Measurements from ENCODE around the gene ETV6. TPM values are rescaled to one million over a fixed set of nuclear protein-coding genes. Genes with fewer than 3 reads are reported as not detected.

ETV6 gene
- total and polyA plus RNA-seq, 2 of the 8 experiments (the other 6 are each of a cell fraction or from before 2014, with no cell fraction given) = 5.5 to 23.9 TPM

- no peak overlapping the region for H3K23ac ChIP-seq (ENCODE audit: insufficient read length)
- WGBS, 2 experiments (ENCODE audit: extremely low coverage in 1 of 2, insufficient coverage in 1 of 2, insufficient read length in 1 of 2, insufficient replicate concordance in 2 of 2, low coverage in 1 of 2, low lambda C conversion rate in 2 of 2, missing lambda C conversion rate in 1 of 2) = 91% methylated on average over 5 of the region's 5 CpGs; no CpG with 5 or more reads in 1 of the 2 experiments
- H3K27ac ChIP-seq (ENCODE audit: low read depth, low read length) = no peak overlapping the region
- CTCF ChIA-PET (ENCODE audit: partially characterized antibody) = interaction anchor here (0.6 to 2.2 kb wide), 5 partner anchors 10 to 1047 kb away, joined by 3 to 6 read pairs (median 4); no protein-coding TSS in a partner anchor
- H4K5ac ChIP-seq (ENCODE audit: insufficient read length, low read depth, low read length) = no peak overlapping the region
- H2BK15ac ChIP-seq (ENCODE audit: low read length) = no peak overlapping the region
- H3K9ac ChIP-seq (replicated peaks in 1 of 4; ENCODE audit: extremely low read depth in 1 of 4, low read depth in 3 of 4, low read length in 3 of 4) = no peak overlapping the region
- no peak overlapping the region for H3K14ac ChIP-seq (ENCODE audit: insufficient read length)
- no peaks in the 10 kb centered on the region for H3K27me3 ChIP-seq (replicated peaks in 1 of 4; ENCODE audit: control insufficient read depth in 3 of 4, extremely low read depth in 1 of 4, insufficient read depth in 3 of 4, low read length in 3 of 4)
- H3K23me2 ChIP-seq (ENCODE audit: low read depth, low read length) = peaks cover 2% of the 10 kb centered on the region; the same call in 1 of the 2 replicates
- H3K4me1 ChIP-seq (replicated peaks in 1 of 4; ENCODE audit: control insufficient read depth in 3 of 4, insufficient read depth in 4 of 4, low read length in 3 of 4) = peaks cover 9 to 23% (median 15%) of the 10 kb centered on the region in 4 experiments
- H3K79me2 ChIP-seq (ENCODE audit: control insufficient read depth in 1 of 2, insufficient read depth in 2 of 2, low read length in 2 of 2) = peaks cover 0 to 57% of the 10 kb centered on the region in 2 experiments; a peak in 3 of 4 replicates
- no peak overlapping the region for H4K8ac ChIP-seq (ENCODE audit: extremely low read depth, insufficient read depth, low read length)
- H3K56ac ChIP-seq (replicated peaks; ENCODE audit: insufficient read length, low read depth, low read length) = no peak overlapping the region
- peak overlapping the region; percentile 55; the same call in 1 of the 2 replicates for H2BK12ac ChIP-seq (ENCODE audit: low read depth, low read length)
- H4K20me1 ChIP-seq (replicated peaks in 1 of 2; ENCODE audit: control insufficient read depth in 1 of 2, insufficient read depth in 2 of 2, low read length in 2 of 2) = peaks cover 0 to 4% of the 10 kb centered on the region in 2 experiments
- H2AFZ ChIP-seq (ENCODE audit: low read length) = no peak overlapping the region
- H2BK20ac ChIP-seq (ENCODE audit: low read length) = no peak overlapping the region
- no peak for FAIRE-seq
- H3K36me3 ChIP-seq (ENCODE audit: control insufficient read depth in 2 of 4, insufficient read depth in 4 of 4, low read length in 3 of 4) = no peaks in the 10 kb centered on the region
- 0 out of 2 replicates have a peak overlapping the region, but pooled peaks have one; percentile 67 for H2AK5ac ChIP-seq (ENCODE audit: low read depth, low read length)
- DNase-seq (ENCODE audit: low read depth in 1 of 2, low spot score in 2 of 2) = no peak
- H3K79me1 ChIP-seq (ENCODE audit: low read depth, low read length) = peaks cover 10% of the 10 kb centered on the region
- no peak overlapping the region for H3K4me3 ChIP-seq (ENCODE audit: extremely low read depth in 1 of 4, insufficient read depth in 2 of 4, low read depth in 3 of 4, low read length in 4 of 4)
- H3K9me3 ChIP-seq (ENCODE audit: insufficient read depth in 2 of 2, low read depth in 1 of 2, low read length in 1 of 2) = no peaks in the 10 kb centered on the region
- H2BK5ac ChIP-seq (ENCODE audit: low read depth, low read length) = no peak overlapping the region
- POLR2A ChIA-PET (ENCODE audit: partially characterized antibody) = interaction anchor here (0.5 to 1.7 kb wide), 7 partner anchors 12 to 600 kb away, joined by 3 to 4 read pairs (median 3); partner anchors contain the start of genes ETV6 and LRP6
- no peak overlapping the region for H2BK120ac ChIP-seq (replicated peaks; ENCODE audit: low read depth, low read length)
- peak overlapping the region; percentile 3; the same call in 1 of the 2 replicates for H3K18ac ChIP-seq (ENCODE audit: extremely low read depth, low read length)
- H3K4me2 ChIP-seq (ENCODE audit: insufficient read depth in 1 of 2, low read depth in 2 of 2, low read length in 2 of 2) = no peak overlapping the region
- H3K4ac ChIP-seq (replicated peaks; ENCODE audit: insufficient read length, low read depth, low read length) = no peak overlapping the region
- H4K91ac ChIP-seq (replicated peaks; ENCODE audit: insufficient read length, low read length) = peak overlapping the region; percentile 54
- TF ChIP-seq E2F6 (IDR thresholded peaks at IDR 0.05) (no peak), SIX5 (IDR thresholded peaks at IDR 0.05; ENCODE audit: low read depth, low read length) (no peak), RBBP5 (IDR thresholded peaks at IDR 0.05; ENCODE audit: borderline replicate concordance, low read depth, low read length) (no peak)
Observed at GRCh38 chr12:11667171-11667570, 17.7 kb downstream of the ETV6 start.

All from H1 (cell line).